HCT116 (cell line): ENCODE measurements around the gene METTL24. TPM values are rescaled to one million over a fixed set of nuclear protein-coding genes. Genes with fewer than 3 reads are reported as not detected.

Source experiments
- ATAC-seq: fragments of 200-7000 bp; cut with Tn5 transposase; 2 replicates; pipeline ENCODE4 v1.9.1; 2020; ENCODE audit warnings: mild to moderate bottlenecking, moderate library complexity
- BruUV-seq: library from RNA; stranded (reverse); fragments of 400-500 nt; replicated peaks from 2 replicates; lab custom pipeline; 2021; lab: Mats Ljungman, UMichigan
- CTCF ChIA-PET: fragments of 300-600 bp; sonication (Branson Sonifier 250); formaldehyde crosslinking; loops from one replicate; lab custom pipeline; 2021; ENCODE audit warnings: antibody characterized with exemption; lab: Charles Lee
- POLR2A ChIA-PET: fragments of 300-600, 350-600 bp; sonication (Branson Sonifier 250); formaldehyde crosslinking; loops from one replicate; lab custom pipeline; 2021; ENCODE audit warnings: antibody characterized with exemption; lab: Charles Lee
- RAD21 ChIA-PET, 2 experiments: fragments of 300-600 bp; sonication (Branson Sonifier 250); formaldehyde crosslinking; loops; one replicate each; lab custom pipeline; 2023; ENCODE audit warnings: low total read pairs in 2 of 2; ENCODE audit not compliant: uncharacterized antibody in 2 of 2, unreplicated experiment in 2 of 2, low non-redundant PET in 1 of 2; lab: Charles Lee
- DNase-seq: peaks from one replicate; pipeline ENCODE4 v3.0.0-alpha.2; 2010; ENCODE audit warnings: low read depth, low spot score
- H2AFZ ChIP-seq: fragments of 200-600 bp; shearing (Covaris generic), sonication (generic); 2 replicates; pipeline ENCODE4 v1.6.1; 2017; ENCODE audit warnings: low read depth, mixed run types, mixed read lengths, antibody characterized with exemption, low read length; ENCODE audit not compliant: poor library complexity, severe bottlenecking
- H3K27ac ChIP-seq: 2 replicates; pipeline ENCODE4 v1.5.1; 2012; ENCODE audit warnings: low read depth, low read length
- H3K27me3 ChIP-seq: fragments of 200-600 bp; sonication (generic); 2 replicates; pipeline ENCODE4 v1.6.1; 2016; ENCODE audit warnings: mixed run types, low read length, mixed read lengths; ENCODE audit not compliant: insufficient read depth
- H3K36me3 ChIP-seq, 2 experiments: fragments of 200-500 bp in 1 of 2; fragments of 200-600 bp in 1 of 2; sonication (Bioruptor generic) in 1 of 2; sonication (generic) in 1 of 2; 2 replicates each; pipeline versions ENCODE4 v1.5.1 to v1.6.1; 2014 to 2016; ENCODE audit warnings: low read length in 2 of 2, inconsistent platforms in 1 of 2, mixed read lengths in 1 of 2, mixed run types in 1 of 2; ENCODE audit not compliant: insufficient read depth in 2 of 2, control insufficient read depth in 1 of 2
- H3K4me1 ChIP-seq, 2 experiments: fragments of 200-600 bp in 1 of 2; sonication (generic) in 1 of 2; 2 replicates each; pipeline versions ENCODE4 v1.5.1 to v1.6.1; 2012 to 2017; ENCODE audit warnings: low read length in 2 of 2, inconsistent platforms in 1 of 2, mild to moderate bottlenecking in 1 of 2, mixed read lengths in 1 of 2, mixed run types in 1 of 2, moderate library complexity in 1 of 2; ENCODE audit not compliant: insufficient read depth in 2 of 2, control insufficient read depth in 1 of 2
- H3K4me2 ChIP-seq: fragments of 200-600 bp; sonication (generic); 2 replicates; pipeline ENCODE4 v1.6.1; 2017; ENCODE audit warnings: mixed run types, low read length, mixed read lengths
- H3K4me3 ChIP-seq, 2 experiments: fragments of 200-600 bp in 1 of 2; sonication (generic) in 1 of 2; replicated peaks in 1 of 2; 2 replicates each; pipeline ENCODE4 v1.5.1; 2011 to 2016; ENCODE audit warnings: low read length in 2 of 2, control low read depth in 1 of 2, low read depth in 1 of 2, mild to moderate bottlenecking in 1 of 2, mixed read lengths in 1 of 2, mixed run types in 1 of 2
- H3K79me2 ChIP-seq: fragments of 200-600 bp; sonication (generic); 2 replicates; pipeline ENCODE4 v1.6.1; 2017; ENCODE audit warnings: mild to moderate bottlenecking, mixed run types, low read length, moderate library complexity, mixed read lengths; ENCODE audit not compliant: insufficient read depth
- H3K9ac ChIP-seq: fragments of 200-600 bp; sonication (generic); 2 replicates; pipeline ENCODE4 v1.6.1; 2016; ENCODE audit warnings: low read length, mixed read lengths
- H3K9me2 ChIP-seq: fragments of 200-600 bp; sonication (generic), shearing (Covaris generic); 2 replicates; pipeline ENCODE4 v1.6.1; 2017; ENCODE audit warnings: mixed run types, mild to moderate bottlenecking, moderate library complexity; ENCODE audit not compliant: insufficient read depth
- H3K9me3 ChIP-seq, 2 experiments: fragments of 200-500 bp in 1 of 2; fragments of 200-600 bp in 1 of 2; sonication (Bioruptor generic) in 1 of 2; sonication (generic) in 1 of 2; 2 replicates each; pipeline ENCODE4 v1.6.1; 2014 to 2017; ENCODE audit warnings: low read length in 2 of 2, mixed read lengths in 2 of 2, inconsistent platforms in 1 of 2, low read depth in 1 of 2, mild to moderate bottlenecking in 1 of 2, mixed run types in 1 of 2, moderate library complexity in 1 of 2; ENCODE audit not compliant: control insufficient read depth in 1 of 2, insufficient read depth in 1 of 2
- H4K20me1 ChIP-seq: fragments of 200-600 bp; sonication (generic), shearing (Covaris generic); 2 replicates; pipeline ENCODE4 v1.6.1; 2017; ENCODE audit warnings: mixed run types, mild to moderate bottlenecking, moderate library complexity; ENCODE audit not compliant: insufficient read depth
- MAX ChIP-seq: IDR thresholded peaks from 2 replicates; pipeline ENCODE4 v1.6.1; 2012
- POLR2A ChIP-seq: IDR thresholded peaks from 2 replicates; pipeline ENCODE4 v1.7.0; 2011; ENCODE audit warnings: borderline replicate concordance; ENCODE audit not compliant: insufficient read depth, insufficient read length; ENCODE audit errors: extremely low read depth
- SIN3A ChIP-seq: IDR thresholded peaks from 2 replicates; pipeline ENCODE4 v1.6.1; 2012; ENCODE audit warnings: low read depth
- ZFX ChIP-seq: fragments of 450-650 bp; IDR thresholded peaks from 2 replicates; pipeline ENCODE4 v1.6.1; 2017
- intact Hi-C: fragments of 100-400 bp; cut with micrococcal nuclease; formaldehyde crosslinking; loops from 2 replicates; pipeline ENCODE4 v1.10.0; 2022
- total RNA-seq: library from RNA; stranded (reverse); gene quantifications from one replicate; pipeline ENCODE4 v1.2.1, GENCODE V29; 2021; ENCODE audit not compliant: unreplicated experiment

METTL24 gene
- total RNA-seq, 1 experiment from 2014 or later, result not detected

- RAD21 ChIA-PET, result no interaction called here
- intact Hi-C loops, result no loop called here
- Histone ChIP-seq H3K79me2 (no peaks in the 10 kb centered on the region), H2AFZ (no peak overlapping the region), H3K27me3 (no peaks in the 10 kb centered on the region), H3K9ac (no peak overlapping the region), H3K9me2 (no peaks in the 10 kb centered on the region; the same call in 1 of the 2 replicates), H3K4me2 (no peak overlapping the region), H3K9me3 (no peaks in the 10 kb centered on the region), H3K36me3 (no peaks in the 10 kb centered on the region), H3K4me1 (no peaks in the 10 kb centered on the region), H3K4me3 (no peak overlapping the region), H3K27ac (no peak overlapping the region), H4K20me1 (no peaks in the 10 kb centered on the region)
- DNase-seq (no peak), ATAC-seq (no peak)
- POLR2A ChIA-PET, result no interaction called here
- no peak for TF ChIP-seq SIN3A
- TF ChIP-seq POLR2A, result no peak
- BruUV-seq, result no TSS peak
- CTCF ChIA-PET, result no interaction called here
Observed at GRCh38 chr6:110337486-110337885, 20.7 kb downstream of the METTL24 start.

GRCh38 chr6:110334423-110335180 is 23.5 kb downstream of the METTL24 start:
- H3K9ac ChIP-seq, result no peak overlapping the region
- H3K9me3 ChIP-seq, result no peaks in the 10 kb centered on the region
- no peak overlapping the region for H2AFZ ChIP-seq
- ATAC-seq, result no peak
- H3K27me3 ChIP-seq, result no peaks in the 10 kb centered on the region
- no peaks in the 10 kb centered on the region for H3K36me3 ChIP-seq
- BruUV-seq, result no TSS peak
- H4K20me1 ChIP-seq, result no peaks in the 10 kb centered on the region
- no peak for DNase-seq
- H3K79me2 ChIP-seq, result no peaks in the 10 kb centered on the region
- no peak overlapping the region for H3K27ac ChIP-seq
- ChIA-PET CTCF (no interaction called here), RAD21 (no interaction called here), POLR2A (no interaction called here)
- H3K4me3 ChIP-seq, result no peak overlapping the region
- H3K9me2 ChIP-seq, result no peaks in the 10 kb centered on the region; the same call in 1 of the 2 replicates
- H3K4me1 ChIP-seq, result no peaks in the 10 kb centered on the region
- intact Hi-C loops, result no loop called here
- TF ChIP-seq ZFX (no peak), MAX (no peak)
- H3K4me2 ChIP-seq, result no peak overlapping the region
